ENCODE data around the gene CLRN3.

DNA sequence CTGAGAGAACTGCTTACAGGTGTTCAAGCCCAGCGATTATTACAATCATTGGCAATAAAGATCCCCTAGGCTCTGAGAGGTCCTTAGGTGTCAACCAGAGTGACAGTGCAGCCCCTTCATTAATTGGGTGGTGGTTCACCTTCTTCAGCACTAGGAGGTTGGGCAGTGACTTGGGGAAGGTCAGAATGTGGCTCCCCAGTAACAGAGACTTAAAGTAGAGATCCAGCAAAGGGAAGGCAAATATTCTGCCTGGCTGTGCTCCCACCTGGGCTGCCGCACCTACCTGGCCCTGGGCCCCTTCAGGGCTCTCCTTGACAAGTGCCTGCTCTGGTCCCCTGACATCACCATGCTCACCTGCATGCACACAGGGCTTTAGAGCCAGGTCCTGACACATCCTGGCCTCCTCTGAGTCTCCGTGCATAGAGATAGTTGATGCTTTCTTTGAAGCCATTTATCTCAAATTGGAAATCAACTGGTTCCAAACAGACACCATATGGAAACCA, 1.9 kb downstream of the CLRN3 start:
- TF ChIP-seq, protein P1, sequence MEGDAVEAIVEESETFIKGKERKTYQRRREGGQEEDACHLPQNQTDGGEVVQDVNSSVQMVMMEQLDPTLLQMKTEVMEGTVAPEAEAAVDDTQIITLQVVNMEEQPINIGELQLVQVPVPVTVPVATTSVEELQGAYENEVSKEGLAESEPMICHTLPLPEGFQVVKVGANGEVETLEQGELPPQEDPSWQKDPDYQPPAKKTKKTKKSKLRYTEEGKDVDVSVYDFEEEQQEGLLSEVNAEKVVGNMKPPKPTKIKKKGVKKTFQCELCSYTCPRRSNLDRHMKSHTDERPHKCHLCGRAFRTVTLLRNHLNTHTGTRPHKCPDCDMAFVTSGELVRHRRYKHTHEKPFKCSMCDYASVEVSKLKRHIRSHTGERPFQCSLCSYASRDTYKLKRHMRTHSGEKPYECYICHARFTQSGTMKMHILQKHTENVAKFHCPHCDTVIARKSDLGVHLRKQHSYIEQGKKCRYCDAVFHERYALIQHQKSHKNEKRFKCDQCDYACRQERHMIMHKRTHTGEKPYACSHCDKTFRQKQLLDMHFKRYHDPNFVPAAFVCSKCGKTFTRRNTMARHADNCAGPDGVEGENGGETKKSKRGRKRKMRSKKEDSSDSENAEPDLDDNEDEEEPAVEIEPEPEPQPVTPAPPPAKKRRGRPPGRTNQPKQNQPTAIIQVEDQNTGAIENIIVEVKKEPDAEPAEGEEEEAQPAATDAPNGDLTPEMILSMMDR (IDR thresholded peaks at IDR 0.05): no peak
- no peak for TF ChIP-seq POLR2A (IDR thresholded peaks at IDR 0.05)

Data from uterus (tissue), 2 donors.